ENCODE data around the gene NMD3. TPM values are rescaled to one million over a fixed set of nuclear protein-coding genes. Genes with fewer than 3 reads are reported as not detected.
"Not testable (repeated sequence)": the region's sequence is repeated elsewhere in the genome, so short reads cannot be mapped to it uniquely, and the experiment has no call there.

NMD3 gene
- total and polyA plus RNA-seq, 12 donors, result 13.2 to 168 (median 44.6) TPM

DNA sequence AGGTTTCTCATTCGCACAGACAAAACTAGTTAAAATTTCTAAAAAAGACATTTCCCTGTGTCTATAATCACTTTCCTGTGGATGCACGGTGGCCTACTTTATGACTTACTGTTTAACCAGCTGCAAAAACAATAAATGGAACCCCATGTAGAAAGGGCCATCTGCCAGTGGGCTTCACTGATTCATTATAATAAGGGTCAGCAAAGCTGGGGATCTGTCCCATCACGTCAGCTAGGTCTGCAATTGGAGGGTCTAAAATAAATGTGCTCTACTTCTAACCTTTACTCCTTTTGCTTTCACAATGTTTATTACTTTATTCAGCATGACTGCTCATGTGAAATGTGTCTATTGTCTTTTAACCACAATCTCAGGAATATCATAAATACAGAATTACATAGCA, 43.1 kb upstream of the NMD3 start:
- H3K9me3 ChIP-seq (replicated peaks in 1 of 3), result peaks cover 0 to 4% (median 0%) of the 10 kb centered on the region in 3 donors
- 66 to 69% (median 67%) methylated on average over 3 of the region's 3 CpGs for WGBS, 4 donors

DNA sequence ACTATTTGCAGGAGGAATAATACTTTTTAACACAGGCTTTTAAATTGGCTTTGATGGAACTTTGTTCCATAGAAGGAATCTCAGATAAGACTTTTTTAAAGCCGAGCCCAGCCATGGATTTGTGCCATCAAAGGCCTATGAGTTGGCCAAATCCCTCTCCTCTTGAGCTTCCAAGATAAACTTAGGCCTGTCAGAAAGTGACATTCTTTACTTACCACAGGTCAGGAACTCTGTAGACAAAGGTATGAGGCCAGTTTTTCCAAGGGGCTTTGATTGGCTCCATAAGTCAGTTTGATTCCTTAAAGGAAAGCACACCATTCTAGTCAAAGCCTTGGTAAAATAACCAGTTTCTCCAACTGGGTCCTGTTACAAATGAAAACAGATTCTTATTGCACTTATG, 39.7 kb upstream of the NMD3 start:
- DNase-seq, result peak in 2 of 7 donors; percentile 7 to 53
- H3K27me3 ChIP-seq; H3K4me3 ChIP-seq; intact Hi-C loops (cut with DNase I); H3K9me3 ChIP-seq (replicated peaks in 1 of 3); H3K36me3 ChIP-seq (replicated peaks in 1 of 2); H3K4me1 ChIP-seq (replicated peaks in 1 of 2); H3K27ac ChIP-seq: not testable (repeated sequence)
- WGBS, 4 donors, result 0 to 54% (median 28%) methylated on average over 1 of the region's 1 CpG

More for the DNA sequence above, 43.1 kb upstream of the NMD3 start:
- Histone ChIP-seq H3K27ac (no peak overlapping the region), H3K36me3 (replicated peaks in 1 of 2) (no peaks in the 10 kb centered on the region), H3K4me1 (replicated peaks in 1 of 2) (no peaks in the 10 kb centered on the region), H3K4me3 (no peak overlapping the region), H3K27me3 (no peaks in the 10 kb centered on the region)
- TF ChIP-seq POLR2A (IDR thresholded peaks at IDR 0.05), result no peak
- TF ChIP-seq, protein P1, sequence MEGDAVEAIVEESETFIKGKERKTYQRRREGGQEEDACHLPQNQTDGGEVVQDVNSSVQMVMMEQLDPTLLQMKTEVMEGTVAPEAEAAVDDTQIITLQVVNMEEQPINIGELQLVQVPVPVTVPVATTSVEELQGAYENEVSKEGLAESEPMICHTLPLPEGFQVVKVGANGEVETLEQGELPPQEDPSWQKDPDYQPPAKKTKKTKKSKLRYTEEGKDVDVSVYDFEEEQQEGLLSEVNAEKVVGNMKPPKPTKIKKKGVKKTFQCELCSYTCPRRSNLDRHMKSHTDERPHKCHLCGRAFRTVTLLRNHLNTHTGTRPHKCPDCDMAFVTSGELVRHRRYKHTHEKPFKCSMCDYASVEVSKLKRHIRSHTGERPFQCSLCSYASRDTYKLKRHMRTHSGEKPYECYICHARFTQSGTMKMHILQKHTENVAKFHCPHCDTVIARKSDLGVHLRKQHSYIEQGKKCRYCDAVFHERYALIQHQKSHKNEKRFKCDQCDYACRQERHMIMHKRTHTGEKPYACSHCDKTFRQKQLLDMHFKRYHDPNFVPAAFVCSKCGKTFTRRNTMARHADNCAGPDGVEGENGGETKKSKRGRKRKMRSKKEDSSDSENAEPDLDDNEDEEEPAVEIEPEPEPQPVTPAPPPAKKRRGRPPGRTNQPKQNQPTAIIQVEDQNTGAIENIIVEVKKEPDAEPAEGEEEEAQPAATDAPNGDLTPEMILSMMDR (IDR thresholded peaks at IDR 0.05), result no peak
- intact Hi-C loops (cut with DNase I), result no loop called here
- DNase-seq, result no peak

DNA sequence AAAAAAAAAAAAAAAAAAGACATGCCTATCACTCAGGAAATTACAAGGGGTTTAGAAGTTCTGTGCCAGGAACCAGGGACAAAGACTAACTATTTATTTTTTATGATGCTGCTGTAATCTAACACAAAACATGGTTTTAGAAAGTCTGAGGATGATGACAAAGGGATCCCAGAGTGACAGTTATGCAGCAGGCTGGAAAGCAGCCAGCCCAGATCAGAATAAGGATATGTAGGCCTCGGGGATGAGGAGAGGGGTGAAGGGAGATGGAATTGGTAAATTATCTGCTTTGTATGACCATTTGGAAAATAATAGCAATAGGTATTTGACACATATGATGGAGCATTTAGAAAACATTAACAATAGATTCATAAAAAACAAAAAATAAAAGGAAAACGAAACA, 34.1 kb upstream of the NMD3 start:
- DNase-seq, result no peak
- H3K36me3 ChIP-seq (replicated peaks in 1 of 2), result no peaks in the 10 kb centered on the region
- H3K4me1 ChIP-seq (replicated peaks in 1 of 2), result no peaks in the 10 kb centered on the region
- TF ChIP-seq, protein P1 (IDR thresholded peaks at IDR 0.05), result no peak
- no peak overlapping the region for H3K4me3 ChIP-seq
- WGBS, 4 donors, result 24 to 61% (median 43%) methylated on average over 2 of the region's 2 CpGs
- H3K27ac ChIP-seq, result no peak overlapping the region
- intact Hi-C loops (cut with DNase I), result no loop called here
- H3K9me3 ChIP-seq (replicated peaks in 1 of 3), result peaks cover 0 to 6% (median 0%) of the 10 kb centered on the region in 3 donors
- no peaks in the 10 kb centered on the region for H3K27me3 ChIP-seq

DNA sequence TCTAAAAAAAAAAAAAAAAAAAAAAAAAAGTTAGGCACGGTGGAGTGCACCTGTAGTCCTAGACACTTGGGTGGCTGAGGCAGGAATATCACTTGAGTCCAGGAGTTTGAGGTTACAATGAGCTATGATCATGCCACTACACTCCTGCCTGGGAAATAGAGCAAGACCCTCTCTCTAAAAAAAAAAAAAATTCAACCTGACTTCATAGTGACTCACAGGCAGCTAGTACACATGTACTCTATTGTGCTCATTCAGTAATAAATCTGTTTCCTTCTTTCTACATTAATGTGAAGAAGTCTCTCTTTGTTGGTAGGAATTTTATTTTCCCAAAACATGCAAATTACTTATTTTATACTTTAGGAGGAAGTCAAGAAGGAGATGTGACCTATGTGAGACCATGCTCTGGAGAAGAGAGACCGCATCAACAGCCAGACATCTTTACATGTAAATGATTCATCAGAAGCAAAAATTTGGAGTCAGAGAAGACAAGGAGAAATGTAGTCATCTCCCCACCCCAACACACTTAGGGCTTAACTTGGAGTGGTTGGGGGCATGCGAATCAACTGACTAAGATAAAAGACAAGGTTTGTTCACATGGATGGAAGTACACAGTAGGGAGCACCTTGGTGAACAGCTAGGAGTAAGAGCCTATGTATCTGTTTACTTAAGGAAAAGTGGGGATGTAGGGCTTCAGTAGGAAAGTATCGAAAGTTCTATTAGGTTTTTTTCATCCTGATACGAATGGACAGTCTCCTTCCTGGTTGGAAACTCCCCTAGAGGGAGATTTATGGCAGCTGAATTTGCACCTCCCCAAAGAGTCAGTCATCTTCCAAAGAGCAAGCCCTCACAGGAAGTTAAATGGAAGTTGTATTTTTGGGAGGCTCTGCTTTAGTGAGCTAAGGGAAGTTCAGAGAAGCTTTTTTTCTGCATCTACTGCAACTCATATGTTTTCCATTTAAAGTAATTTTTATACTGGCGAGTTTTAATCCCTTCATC, 23.0 kb upstream of the NMD3 start:
- Histone ChIP-seq H3K4me3 (no peak overlapping the region), H3K27ac (no peak overlapping the region), H3K27me3 (no peaks in the 10 kb centered on the region), H3K9me3 (replicated peaks in 1 of 3) (no peaks in the 10 kb centered on the region), H3K36me3 (replicated peaks in 1 of 2) (no peaks in the 10 kb centered on the region), H3K4me1 (replicated peaks in 1 of 2) (no peaks in the 10 kb centered on the region)
- TF ChIP-seq, protein P1 (IDR thresholded peaks at IDR 0.05), result no peak
- TF ChIP-seq POLR2A (IDR thresholded peaks at IDR 0.05), result no peak
- no peak for DNase-seq
- WGBS, 4 donors, result 77 to 87% (median 82%) methylated on average over 6 of the region's 6 CpGs
- intact Hi-C loops (cut with DNase I), result no loop called here

Measured in adrenal gland (tissue), 12 donors.